ENCODE measurements around the gene C2orf69.
A peak's percentile ranks its signal among the peaks of the same experiment; 100 is the strongest.

- TF ChIP-seq CTCF (IDR thresholded peaks at IDR 0.05) (peak; percentile 26), ZFX (IDR thresholded peaks at IDR 0.05; ENCODE audit: borderline replicate concordance) (no peak)
Observed at GRCh38 chr2:199955339-199956061, 44.4 kb downstream of the C2orf69 start, which contains the start of the genes MAIP1 and TYW5.

All from 22Rv1 (cell line).